NCI-H1694 treated with DMSO at 0.1 percent for 48 hours (cell line): ENCODE data around the gene PRF1.

Experiments
- DNase-seq: peaks from one replicate; lab custom pipeline; 2025; lab: John Stamatoyannopoulos, UW

The PRF1 gene

GRCh38 chr10:70560511-70560941 is 42.0 kb downstream of the PRF1 start:
- no peak for DNase-seq

- DNase-seq, result no peak
These were observed 42.7 kb downstream of the PRF1 start for GRCh38 chr10:70559861-70560260.

- peak; percentile 53 for DNase-seq
These were observed 43.4 kb downstream of the PRF1 start for GRCh38 chr10:70558871-70559810.

GRCh38 chr10:70558295-70558694 is 44.2 kb downstream of the PRF1 start:
- DNase-seq, result no peak

- no peak for DNase-seq
These were observed 44.7 kb downstream of the PRF1 start for GRCh38 chr10:70557876-70558275.

GRCh38 chr10:70557086-70557845 is 45.3 kb downstream of the PRF1 start:
- no peak for DNase-seq

- DNase-seq, result no peak
These were observed 47.2 kb downstream of the PRF1 start for GRCh38 chr10:70555371-70555770.

GRCh38 chr10:70552586-70552985 is 50.0 kb downstream of the PRF1 start:
- no peak for DNase-seq

GRCh38 chr10:70551971-70552422 is 50.5 kb downstream of the PRF1 start:
- DNase-seq, result no peak

GRCh38 chr10:70551466-70551865 is 51.1 kb downstream of the PRF1 start:
- no peak for DNase-seq

- DNase-seq, result no peak
These were observed 52.1 kb downstream of the PRF1 start for GRCh38 chr10:70550459-70550858.

GRCh38 chr10:70549962-70550458 is 52.5 kb downstream of the PRF1 start:
- DNase-seq, result peak; percentile 35

- DNase-seq, result no peak
These were observed 53.1 kb downstream of the PRF1 start for GRCh38 chr10:70549351-70549961.
